GM12878 (cell line): ENCODE results near the gene STAG2. TPM values are rescaled to one million over a fixed set of nuclear protein-coding genes. Genes with fewer than 3 reads are reported as not detected.

Experiments
- ATAC-seq: fragments of 200-7000 bp; cut with Tn5 transposase; 3 replicates; pipeline ENCODE4 v1.9.1; 2020; ENCODE audit warnings: mild to moderate bottlenecking, moderate library complexity
- BruUV-seq: library from RNA; stranded (reverse); fragments of 400-500 nt; replicated peaks from 2 replicates; lab custom pipeline; 2021; lab: Mats Ljungman, UMichigan
- CTCF ChIA-PET: fragments of 300-600 bp; sonication (Branson Sonifier 250); formaldehyde crosslinking; extraction: SDS; loops from one replicate; lab custom pipeline; 2021; ENCODE audit warnings: inconsistent platforms; lab: Yijun Ruan, JAX
- POLR2A ChIA-PET: fragments of 350-600 bp; formaldehyde crosslinking; extraction: SDS; loops from one replicate; lab custom pipeline; 2021; ENCODE audit warnings: inconsistent platforms; lab: Charles Lee
- RAD21 ChIA-PET: fragments of 300-600 bp; sonication (Branson Sonifier 250); formaldehyde crosslinking; loops from one replicate; lab custom pipeline; 2023; ENCODE audit warnings: antibody characterized with exemption; ENCODE audit not compliant: unreplicated experiment; lab: Charles Lee
- SMC1A ChIA-PET: fragments of 300-600 bp; sonication (Branson Sonifier 250); formaldehyde crosslinking; loops from one replicate; lab custom pipeline; 2023; ENCODE audit not compliant: unreplicated experiment, uncharacterized antibody; lab: Charles Lee
- DNase-seq: peaks from one replicate; pipeline ENCODE4 v3.0.0-alpha.2; 2011; ENCODE audit warnings: low read depth, low spot score
- FAIRE-seq: peaks from 3 replicates; lab custom pipeline; 2011; peaks lifted over from hg19 to GRCh38; lab: Jason Lieb, UNC
- H2AFZ ChIP-seq: 2 replicates; pipeline ENCODE4 v1.6.0; 2011; ENCODE audit warnings: low read depth, low read length, control low read depth; ENCODE audit not compliant: control insufficient read depth
- H3K27ac ChIP-seq: 2 replicates; pipeline ENCODE4 v1.5.1; 2011; ENCODE audit warnings: control low read depth; ENCODE audit not compliant: control insufficient read depth, insufficient read depth
- H3K27me3 ChIP-seq, 2 experiments: replicated peaks in 1 of 2; 2 replicates each; pipeline versions ENCODE4 v1.6.0 to v1.6.1; 2011; ENCODE audit warnings: low read length in 1 of 2; ENCODE audit not compliant: control insufficient read depth in 2 of 2, insufficient read depth in 2 of 2
- H3K36me3 ChIP-seq, 2 experiments: 2 replicates each; pipeline ENCODE4 v1.5.1; 2011; ENCODE audit warnings: low read length in 1 of 2; ENCODE audit not compliant: control insufficient read depth in 2 of 2, insufficient read depth in 2 of 2
- H3K4me1 ChIP-seq: 2 replicates; pipeline ENCODE4 v1.6.1; 2011; ENCODE audit warnings: mild to moderate bottlenecking, low read length, moderate library complexity, mixed read lengths; ENCODE audit not compliant: control insufficient read depth, insufficient read depth
- H3K4me2 ChIP-seq: 2 replicates; pipeline ENCODE4 v1.6.0; 2011; ENCODE audit warnings: control low read depth; ENCODE audit not compliant: control insufficient read depth, insufficient read depth
- H3K4me3 ChIP-seq: fragments of 200-600 bp; sonication (generic); 2 replicates; pipeline ENCODE4 v1.5.1; 2016
- H3K79me2 ChIP-seq: 2 replicates; pipeline ENCODE4 v1.6.0; 2011; ENCODE audit warnings: low read length; ENCODE audit not compliant: control insufficient read depth, insufficient read depth
- H3K9ac ChIP-seq: 2 replicates; pipeline ENCODE4 v1.8.0; 2011; ENCODE audit warnings: low read length, control low read depth, mixed read lengths; ENCODE audit not compliant: control insufficient read depth, insufficient read depth
- H3K9me3 ChIP-seq: replicated peaks from 3 replicates; pipeline ENCODE4 v1.5.1; 2011; ENCODE audit warnings: mild to moderate bottlenecking, low read length; ENCODE audit not compliant: control insufficient read depth, insufficient read depth
- H4K20me1 ChIP-seq: 2 replicates; pipeline ENCODE4 v1.6.0; 2011; ENCODE audit not compliant: control insufficient read depth, insufficient read depth
- ATF7 ChIP-seq: fragments of 450-650 bp; IDR thresholded peaks from 2 replicates; pipeline ENCODE4 v1.6.1; 2016; ENCODE audit warnings: low read depth, mild to moderate bottlenecking
- GABPA ChIP-seq: IDR thresholded peaks from 2 replicates; pipeline ENCODE4 v1.6.1; 2014; ENCODE audit warnings: antibody characterized with exemption, low read depth, mild to moderate bottlenecking, inconsistent platforms
- IKZF2 ChIP-seq, 2 experiments: fragments of 450-650 bp; IDR thresholded peaks; 2 replicates each; pipeline ENCODE4 v1.6.1; 2017; ENCODE audit warnings: mild to moderate bottlenecking in 2 of 2, moderate library complexity in 2 of 2
- NR2C1 ChIP-seq: fragments of 450-650 bp; IDR thresholded peaks from 2 replicates; pipeline ENCODE4 v1.6.1; 2017; ENCODE audit warnings: antibody characterized with exemption, mild to moderate bottlenecking, moderate library complexity
- RBBP5 ChIP-seq: fragments of 200-600 bp; sonication (generic); conservative IDR thresholded peaks from 2 replicates; pipeline ENCODE4 v1.6.1; 2016
- SIX5 ChIP-seq: IDR thresholded peaks from 2 replicates; pipeline ENCODE4 v1.6.1; 2011; ENCODE audit warnings: mild to moderate bottlenecking, low read depth, low read length, moderate library complexity; ENCODE audit not compliant: severe bottlenecking
- TCF12 ChIP-seq: IDR thresholded peaks from 2 replicates; pipeline ENCODE4 v1.6.1; 2011; ENCODE audit warnings: low read depth, mild to moderate bottlenecking, low read length
- ZNF207 ChIP-seq: fragments of 450-650 bp; IDR thresholded peaks from 2 replicates; pipeline ENCODE4 v1.6.1; 2014; ENCODE audit warnings: antibody characterized with exemption, mild to moderate bottlenecking, borderline replicate concordance
- WGBS: methylation state at CpG from one replicate; pipeline ENCODE4 v1.1.6; 2016; ENCODE audit warnings: low lambda C conversion rate; ENCODE audit not compliant: insufficient replicate concordance, insufficient coverage; ENCODE audit errors: missing lambda C conversion rate; 5-methylcytosine and 5-hydroxymethylcytosine counted together
- in situ Hi-C: fragments of 300-500 bp; cut with MboI; formaldehyde crosslinking; loops from 9 replicates; pipeline ENCODE4 v1.14.3; 2018; ENCODE audit warnings: mixed read lengths
- intact Hi-C: fragments of 100-400 bp; cut with micrococcal nuclease; formaldehyde crosslinking; loops from one replicate; pipeline ENCODE4 v1.14.2; 2022; ENCODE audit not compliant: unreplicated experiment
- polyA plus RNA-seq, 11 experiments: library from polyadenylated mRNA; depleted of rRNA in 4 of 11; unstranded in 6 of 11; stranded (reverse) in 5 of 11; fragments of >200 nt; fragmentation: Nextera tagmentation in 4 of 11; fragmentation: Illumina TruSeq in 1 of 11; extraction: Ambion mirVana in 4 of 11; extraction: Trizol in 1 of 11; gene quantifications; 1 replicate in 1 of 11; 2 replicates in 10 of 11; pipeline versions ENCODE4 v1.2.1 to v1.2.3, GENCODE V29; 2011 to 2016; ENCODE audit warnings: inconsistent platforms in 2 of 11, missing spikeins in 2 of 11, low read depth in 1 of 11
- total RNA-seq, 4 experiments: library from RNA; depleted of rRNA in 3 of 4; stranded (reverse); fragments of >200 nt in 3 of 4; fragmentation: Illumina TruSeq in 1 of 4; extraction: Trizol in 1 of 4; gene quantifications; 2 replicates each; pipeline versions ENCODE4 v1.2.1 to v1.2.3, GENCODE V29; 2013 to 2021
- TF ChIP-seq, protein P1 (sequence below): IDR thresholded peaks from 2 replicates; pipeline ENCODE4 v1.6.1; 2011; ENCODE audit warnings: mild to moderate bottlenecking, low read depth, low read length, moderate library complexity; ENCODE audit not compliant: insufficient replicate concordance

STAG2 gene
- total and polyA plus RNA-seq, 10 of the 15 experiments (the other 5 are each of a cell fraction or from before 2014, with no cell fraction given): 26.9 to 84.2 (median 46.7) TPM

DNA sequence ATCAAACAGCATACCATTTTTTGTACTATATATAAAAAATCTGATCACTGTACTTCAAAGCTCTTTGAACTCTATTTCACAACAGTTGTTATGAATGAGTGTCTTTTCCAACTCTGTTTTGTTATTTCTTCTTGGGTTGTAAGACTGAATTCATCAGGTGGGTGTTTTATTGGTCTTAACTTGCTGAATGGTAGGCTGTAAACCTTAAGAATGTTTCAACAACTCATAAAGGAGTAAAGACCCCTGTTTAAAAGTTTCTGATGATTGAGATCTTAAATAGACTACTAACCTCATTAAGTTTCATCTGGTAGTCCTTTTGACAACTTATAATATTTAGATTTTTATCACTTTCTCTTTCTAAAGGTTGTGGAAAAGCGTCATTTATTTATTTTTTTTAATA is 18.4 kb upstream of the STAG2 start (continued):
- TF ChIP-seq, protein P1, sequence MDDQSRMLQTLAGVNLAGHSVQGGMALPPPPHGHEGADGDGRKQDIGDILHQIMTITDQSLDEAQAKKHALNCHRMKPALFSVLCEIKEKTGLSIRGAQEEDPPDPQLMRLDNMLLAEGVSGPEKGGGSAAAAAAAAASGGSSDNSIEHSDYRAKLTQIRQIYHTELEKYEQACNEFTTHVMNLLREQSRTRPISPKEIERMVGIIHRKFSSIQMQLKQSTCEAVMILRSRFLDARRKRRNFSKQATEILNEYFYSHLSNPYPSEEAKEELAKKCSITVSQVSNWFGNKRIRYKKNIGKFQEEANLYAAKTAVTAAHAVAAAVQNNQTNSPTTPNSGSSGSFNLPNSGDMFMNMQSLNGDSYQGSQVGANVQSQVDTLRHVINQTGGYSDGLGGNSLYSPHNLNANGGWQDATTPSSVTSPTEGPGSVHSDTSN: no peak
- TF ChIP-seq NR2C1 (no peak), TCF12 (no peak), GABPA (no peak), ZNF207 (no peak), RBBP5 (no peak)

DNA sequence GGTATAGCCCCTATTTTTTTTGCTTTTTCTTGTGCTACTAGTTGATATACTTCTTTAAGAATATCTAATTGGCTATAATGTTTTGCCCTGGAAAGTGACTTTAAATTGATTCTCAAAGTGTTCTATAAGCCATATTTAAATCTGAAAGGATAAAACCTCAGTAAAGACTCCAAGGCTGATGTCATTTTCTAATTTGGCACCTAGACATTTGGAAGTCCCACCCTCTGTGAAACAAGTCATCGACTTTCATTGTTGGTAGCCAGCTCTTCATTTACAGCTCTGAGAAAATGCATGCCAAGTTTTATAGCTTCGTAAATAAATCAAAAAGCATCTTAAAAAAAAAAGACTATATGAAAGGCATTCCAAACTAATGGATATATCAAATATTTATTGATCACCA is 18.0 kb upstream of the STAG2 start:
- ChIA-PET SMC1A (no interaction called here), RAD21 (no interaction called here), CTCF (no interaction called here), POLR2A (no interaction called here)
- 31% methylated on average over 2 of the region's 2 CpGs for WGBS
- Histone ChIP-seq H3K27ac (no peak overlapping the region), H3K4me1 (no peaks in the 10 kb centered on the region), H4K20me1 (no peaks in the 10 kb centered on the region), H3K4me3 (no peak overlapping the region), H3K27me3 (no peaks in the 10 kb centered on the region), H3K79me2 (no peaks in the 10 kb centered on the region), H3K9me3 (no peaks in the 10 kb centered on the region), H2AFZ (no peak overlapping the region), H3K36me3 (no peaks in the 10 kb centered on the region), H3K9ac (no peak overlapping the region), H3K4me2 (no peak overlapping the region)
- no peak for ATAC-seq
- in situ Hi-C loops: no loop called here
- FAIRE-seq: no peak
- BruUV-seq: no TSS peak
- no peak for DNase-seq
- intact Hi-C loops: no loop called here
- no peak for TF ChIP-seq SIX5
- TF ChIP-seq IKZF2 (IDR thresholded peaks at IDR 0.05): no peak
- no peak for TF ChIP-seq ATF7
